DOHH2 (cell line): ENCODE data around the gene B4GALT1.

Source experiments
- H3F3A ChIP-seq: fragments of 200-600 bp; sonication (generic), shearing (Covaris generic); 2 replicates; pipeline ENCODE4 v1.6.0; 2016; ENCODE audit warnings: antibody characterized with exemption, mild to moderate bottlenecking; ENCODE audit not compliant: control insufficient read depth, insufficient read depth
- H3K27ac ChIP-seq: fragments of 200-600 bp; sonication (generic); 2 replicates; pipeline ENCODE4 v1.5.1; 2014; ENCODE audit warnings: low read depth, mild to moderate bottlenecking, low read length, moderate library complexity
- H3K27me3 ChIP-seq: fragments of 200-600 bp; sonication (generic); 2 replicates; pipeline ENCODE4 v1.6.1; 2014; ENCODE audit warnings: mild to moderate bottlenecking, low read length, mixed read lengths; ENCODE audit not compliant: control insufficient read depth
- H3K36me3 ChIP-seq: fragments of 200-600 bp; sonication (generic); 2 replicates; pipeline ENCODE4 v1.6.1; 2014; ENCODE audit warnings: mild to moderate bottlenecking, low read length, moderate library complexity, mixed read lengths; ENCODE audit not compliant: control insufficient read depth
- H3K4me1 ChIP-seq: fragments of 200-600 bp; sonication (generic); 2 replicates; pipeline ENCODE4 v1.6.1; 2014; ENCODE audit warnings: mild to moderate bottlenecking, low read length, mixed read lengths; ENCODE audit not compliant: control insufficient read depth
- H3K4me2 ChIP-seq: fragments of 200-600 bp; sonication (generic); 2 replicates; pipeline ENCODE4 v1.6.0; 2014; ENCODE audit warnings: mild to moderate bottlenecking, low read length, moderate library complexity
- H3K4me3 ChIP-seq: fragments of 200-600 bp; sonication (generic); 2 replicates; pipeline ENCODE4 v1.5.1; 2014; ENCODE audit warnings: mild to moderate bottlenecking, low read length, mixed read lengths
- H3K79me2 ChIP-seq: fragments of 200-600 bp; sonication (generic); 2 replicates; pipeline ENCODE4 v1.6.1; 2014; ENCODE audit warnings: mild to moderate bottlenecking, low read length, mixed read lengths; ENCODE audit not compliant: control insufficient read depth
- H3K9me2 ChIP-seq: fragments of 200-600 bp; sonication (generic); replicated peaks from 2 replicates; pipeline ENCODE4 v1.6.1; 2014; ENCODE audit warnings: mild to moderate bottlenecking, low read length, mixed read lengths; ENCODE audit not compliant: control insufficient read depth
- H3K9me3 ChIP-seq: fragments of 200-600 bp; sonication (generic); 2 replicates; pipeline ENCODE4 v1.6.1; 2014; ENCODE audit warnings: antibody characterized with exemption, low read length, mixed read lengths; ENCODE audit not compliant: control insufficient read depth, insufficient read depth
- H4K20me1 ChIP-seq: fragments of 200-600 bp; sonication (generic); 2 replicates; pipeline ENCODE4 v1.6.0; 2014; ENCODE audit warnings: low read depth, mild to moderate bottlenecking, antibody characterized with exemption, low read length, moderate library complexity; ENCODE audit not compliant: control insufficient read depth, insufficient read depth
- CTCF ChIP-seq: fragments of 200-600 bp; sonication (generic); IDR thresholded peaks from one replicate; pipeline ENCODE4 v1.5.1; 2014; ENCODE audit warnings: antibody characterized with exemption, mild to moderate bottlenecking, low read depth, low read length; ENCODE audit not compliant: poor library complexity, severe bottlenecking
- EZH2phosphoT487 ChIP-seq: fragments of 200-600 bp; sonication (generic); IDR thresholded peaks from 2 replicates; pipeline ENCODE4 v1.6.1; 2017; ENCODE audit warnings: borderline replicate concordance, mild to moderate bottlenecking, antibody characterized with exemption, low read length, moderate library complexity, mixed read lengths

B4GALT1 gene

GRCh38 chr9:33109850-33110595 lies 57.1 kb downstream of the B4GALT1 start:
- H3K27ac ChIP-seq: no peak overlapping the region
- H3K36me3 ChIP-seq: peaks cover 8% of the 10 kb centered on the region; the same call in 1 of the 2 replicates
- H3K27me3 ChIP-seq: no peaks in the 10 kb centered on the region
- no peaks in the 10 kb centered on the region for H3K9me3 ChIP-seq
- no peaks in the 10 kb centered on the region for H3K9me2 ChIP-seq
- TF ChIP-seq CTCF (no peak), EZH2phosphoT487 (no peak)
- no peaks in the 10 kb centered on the region for H3K79me2 ChIP-seq
- peaks cover 11% of the 10 kb centered on the region for H3K4me1 ChIP-seq
- H3F3A ChIP-seq: no peaks in the 10 kb centered on the region
- H3K4me2 ChIP-seq: no peak overlapping the region
- H4K20me1 ChIP-seq: no peaks in the 10 kb centered on the region
- no peak overlapping the region for H3K4me3 ChIP-seq

- no peak for TF ChIP-seq EZH2phosphoT487
- TF ChIP-seq CTCF: no peak
- Histone ChIP-seq H4K20me1 (no peaks in the 10 kb centered on the region), H3K36me3 (peaks cover 8% of the 10 kb centered on the region; the same call in 1 of the 2 replicates), H3F3A (no peaks in the 10 kb centered on the region), H3K9me2 (no peaks in the 10 kb centered on the region), H3K4me3 (no peak overlapping the region), H3K79me2 (no peaks in the 10 kb centered on the region), H3K4me2 (no peak overlapping the region), H3K27me3 (no peaks in the 10 kb centered on the region), H3K4me1 (peaks cover 11% of the 10 kb centered on the region), H3K27ac (no peak overlapping the region), H3K9me3 (no peaks in the 10 kb centered on the region)
Observed at GRCh38 chr9:33109097-33109496, 58.0 kb downstream of the B4GALT1 start.

- TF ChIP-seq EZH2phosphoT487 (no peak), CTCF (no peak)
- Histone ChIP-seq H3K9me3 (no peaks in the 10 kb centered on the region), H3K36me3 (peaks cover 8% of the 10 kb centered on the region; the same call in 1 of the 2 replicates), H3K27ac (no peak overlapping the region), H3F3A (no peaks in the 10 kb centered on the region), H3K27me3 (no peaks in the 10 kb centered on the region), H3K4me3 (no peak overlapping the region), H3K4me1 (peaks cover 11% of the 10 kb centered on the region), H4K20me1 (no peaks in the 10 kb centered on the region), H3K9me2 (no peaks in the 10 kb centered on the region), H3K79me2 (no peaks in the 10 kb centered on the region), H3K4me2 (no peak overlapping the region)
Observed at GRCh38 chr9:33108472-33108871, 58.7 kb downstream of the B4GALT1 start.
